ENCODE results near the gene ERP27.

ERP27 gene

GRCh38 chr12:14950982-14951746, 12.8 kb upstream of the ERP27 start:
- DNase-seq (ENCODE audit: extremely low read depth, insufficient read length), result no peak
- H3K4me3 ChIP-seq (replicated peaks; ENCODE audit: low read depth, low read length), result peak overlapping the region; percentile 16
- H3K27me3 ChIP-seq (replicated peaks; ENCODE audit: control insufficient read depth, insufficient read depth, low read length), result no peaks in the 10 kb centered on the region
- H3K36me3 ChIP-seq (ENCODE audit: control insufficient read depth, insufficient read depth, low read length), result peaks cover 18% of the 10 kb centered on the region
- TF ChIP-seq, protein P1, sequence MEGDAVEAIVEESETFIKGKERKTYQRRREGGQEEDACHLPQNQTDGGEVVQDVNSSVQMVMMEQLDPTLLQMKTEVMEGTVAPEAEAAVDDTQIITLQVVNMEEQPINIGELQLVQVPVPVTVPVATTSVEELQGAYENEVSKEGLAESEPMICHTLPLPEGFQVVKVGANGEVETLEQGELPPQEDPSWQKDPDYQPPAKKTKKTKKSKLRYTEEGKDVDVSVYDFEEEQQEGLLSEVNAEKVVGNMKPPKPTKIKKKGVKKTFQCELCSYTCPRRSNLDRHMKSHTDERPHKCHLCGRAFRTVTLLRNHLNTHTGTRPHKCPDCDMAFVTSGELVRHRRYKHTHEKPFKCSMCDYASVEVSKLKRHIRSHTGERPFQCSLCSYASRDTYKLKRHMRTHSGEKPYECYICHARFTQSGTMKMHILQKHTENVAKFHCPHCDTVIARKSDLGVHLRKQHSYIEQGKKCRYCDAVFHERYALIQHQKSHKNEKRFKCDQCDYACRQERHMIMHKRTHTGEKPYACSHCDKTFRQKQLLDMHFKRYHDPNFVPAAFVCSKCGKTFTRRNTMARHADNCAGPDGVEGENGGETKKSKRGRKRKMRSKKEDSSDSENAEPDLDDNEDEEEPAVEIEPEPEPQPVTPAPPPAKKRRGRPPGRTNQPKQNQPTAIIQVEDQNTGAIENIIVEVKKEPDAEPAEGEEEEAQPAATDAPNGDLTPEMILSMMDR (IDR thresholded peaks at IDR 0.05; ENCODE audit: insufficient read depth, low read length, poor library complexity, severe bottlenecking), result no peak

DNA sequence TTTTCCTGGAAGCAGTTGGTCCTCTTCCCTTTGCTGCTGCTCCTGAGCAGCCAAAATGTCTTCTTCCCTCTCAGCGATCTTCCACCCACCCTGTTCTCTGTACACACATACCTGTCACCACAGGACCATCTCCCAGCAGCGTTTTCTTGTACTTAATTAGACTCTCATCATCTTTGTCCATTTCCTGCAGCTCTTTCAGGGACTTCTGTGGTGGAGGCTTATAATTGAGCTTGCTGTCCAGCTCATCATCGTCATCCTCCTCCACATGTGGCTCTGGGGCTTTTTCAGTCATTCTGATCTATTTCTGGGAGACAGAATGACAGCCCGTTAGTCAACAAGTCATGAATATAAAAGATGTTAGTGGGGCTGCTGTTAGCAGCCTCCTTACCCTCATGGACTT, 12.1 kb upstream of the ERP27 start:
- DNase-seq (ENCODE audit: extremely low read depth, insufficient read length), result peak; percentile 76
- Histone ChIP-seq H3K27me3 (replicated peaks; ENCODE audit: control insufficient read depth, insufficient read depth, low read length) (no peaks in the 10 kb centered on the region), H3K4me3 (replicated peaks; ENCODE audit: low read depth, low read length) (no peak overlapping the region; the same call in 1 of the 2 replicates), H3K36me3 (ENCODE audit: control insufficient read depth, insufficient read depth, low read length) (peaks cover 25% of the 10 kb centered on the region)
- TF ChIP-seq, protein P1 (IDR thresholded peaks at IDR 0.05; ENCODE audit: insufficient read depth, low read length, poor library complexity, severe bottlenecking), result no peak

- no peak for DNase-seq (ENCODE audit: extremely low read depth, insufficient read length)
- H3K4me3 ChIP-seq (replicated peaks; ENCODE audit: low read depth, low read length), result no peak overlapping the region; the same call in 1 of the 2 replicates
- peaks cover 26% of the 10 kb centered on the region for H3K36me3 ChIP-seq (ENCODE audit: control insufficient read depth, insufficient read depth, low read length)
- H3K27me3 ChIP-seq (replicated peaks; ENCODE audit: control insufficient read depth, insufficient read depth, low read length), result no peaks in the 10 kb centered on the region
- TF ChIP-seq, protein P1 (IDR thresholded peaks at IDR 0.05; ENCODE audit: insufficient read depth, low read length, poor library complexity, severe bottlenecking), result no peak
These were observed 11.3 kb upstream of the ERP27 start for GRCh38 chr12:14949631-14950030.

GRCh38 chr12:14948672-14949071, 10.3 kb upstream of the ERP27 start:
- peaks cover 29% of the 10 kb centered on the region for H3K36me3 ChIP-seq (ENCODE audit: control insufficient read depth, insufficient read depth, low read length)
- DNase-seq (ENCODE audit: extremely low read depth, insufficient read length), result peak; percentile 71

DNA sequence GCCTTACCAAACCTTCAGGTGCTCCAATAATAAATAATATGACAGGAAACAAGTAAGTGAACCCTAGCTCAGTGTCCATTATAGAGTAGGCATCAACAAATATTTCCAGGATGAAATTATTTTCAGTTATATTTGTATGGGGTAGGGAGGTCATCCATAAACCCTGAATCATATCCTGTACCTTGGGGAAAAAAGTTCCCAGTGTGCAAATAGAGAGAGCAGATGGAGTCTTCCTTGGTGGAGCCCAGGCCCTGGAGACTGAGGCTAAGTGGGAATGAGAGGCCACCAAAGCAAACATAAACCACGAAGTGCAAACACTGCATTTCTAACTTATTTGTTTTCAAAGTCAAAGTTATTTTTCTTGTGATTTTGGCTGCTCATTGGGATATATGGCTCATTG, 8.5 kb upstream of the ERP27 start:
- Histone ChIP-seq H3K36me3 (ENCODE audit: control insufficient read depth, insufficient read depth, low read length) (peaks cover 34% of the 10 kb centered on the region), H3K4me3 (replicated peaks; ENCODE audit: low read depth, low read length) (no peak overlapping the region), H3K27me3 (replicated peaks; ENCODE audit: control insufficient read depth, insufficient read depth, low read length) (no peaks in the 10 kb centered on the region)
- no peak for DNase-seq (ENCODE audit: extremely low read depth, insufficient read length)
- TF ChIP-seq, protein P1 (IDR thresholded peaks at IDR 0.05; ENCODE audit: insufficient read depth, low read length, poor library complexity, severe bottlenecking), result no peak

More at GRCh38 chr12:14948672-14949071, 10.3 kb upstream of the ERP27 start:
- peak overlapping the region; percentile 38 for H3K4me3 ChIP-seq (replicated peaks; ENCODE audit: low read depth, low read length)
- H3K27me3 ChIP-seq (replicated peaks; ENCODE audit: control insufficient read depth, insufficient read depth, low read length), result no peaks in the 10 kb centered on the region
- TF ChIP-seq, protein P1 (IDR thresholded peaks at IDR 0.05; ENCODE audit: insufficient read depth, low read length, poor library complexity, severe bottlenecking), result no peak
